ENCODE measurements around the gene ABR. TPM values are rescaled to one million over a fixed set of nuclear protein-coding genes. Genes with fewer than 3 reads are reported as not detected.

Gene ABR
- polyA plus RNA-seq, 1 donor from 2014 or later = 34.5 TPM

DNA sequence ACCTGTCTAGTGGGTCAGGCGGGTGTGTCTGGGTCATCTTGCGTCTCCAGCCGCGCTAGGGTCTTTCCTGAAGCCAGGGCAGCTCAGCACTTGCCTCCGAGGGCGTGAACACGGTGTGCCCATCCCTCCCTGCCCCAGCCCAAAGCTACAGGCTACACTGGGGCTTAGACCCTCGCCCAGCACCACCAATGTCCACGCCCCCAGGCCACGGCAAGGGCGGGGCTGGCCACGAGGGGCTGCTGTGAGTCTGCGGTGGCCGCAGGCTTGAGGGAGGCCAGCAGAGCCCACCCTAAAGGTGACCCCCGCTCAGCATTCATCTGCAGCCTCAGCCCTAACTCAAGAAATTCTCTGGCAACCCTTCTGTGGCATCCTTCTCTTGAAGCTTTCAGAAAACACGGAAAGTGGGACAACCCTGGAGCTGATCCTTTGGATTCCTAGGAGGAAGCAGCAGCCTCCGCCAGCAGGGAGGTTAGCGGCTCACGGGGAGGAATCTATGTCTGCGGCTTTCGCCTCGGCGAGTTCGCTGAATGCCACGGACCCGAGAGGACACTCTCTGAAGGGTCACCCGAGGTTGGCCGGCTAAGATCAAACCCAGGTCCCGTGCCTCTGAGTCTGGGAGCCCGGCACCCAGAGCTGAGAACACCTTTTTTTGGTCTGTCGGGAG lies 141.2 kb downstream of the ABR start (continued):
- TF ChIP-seq, protein P1, sequence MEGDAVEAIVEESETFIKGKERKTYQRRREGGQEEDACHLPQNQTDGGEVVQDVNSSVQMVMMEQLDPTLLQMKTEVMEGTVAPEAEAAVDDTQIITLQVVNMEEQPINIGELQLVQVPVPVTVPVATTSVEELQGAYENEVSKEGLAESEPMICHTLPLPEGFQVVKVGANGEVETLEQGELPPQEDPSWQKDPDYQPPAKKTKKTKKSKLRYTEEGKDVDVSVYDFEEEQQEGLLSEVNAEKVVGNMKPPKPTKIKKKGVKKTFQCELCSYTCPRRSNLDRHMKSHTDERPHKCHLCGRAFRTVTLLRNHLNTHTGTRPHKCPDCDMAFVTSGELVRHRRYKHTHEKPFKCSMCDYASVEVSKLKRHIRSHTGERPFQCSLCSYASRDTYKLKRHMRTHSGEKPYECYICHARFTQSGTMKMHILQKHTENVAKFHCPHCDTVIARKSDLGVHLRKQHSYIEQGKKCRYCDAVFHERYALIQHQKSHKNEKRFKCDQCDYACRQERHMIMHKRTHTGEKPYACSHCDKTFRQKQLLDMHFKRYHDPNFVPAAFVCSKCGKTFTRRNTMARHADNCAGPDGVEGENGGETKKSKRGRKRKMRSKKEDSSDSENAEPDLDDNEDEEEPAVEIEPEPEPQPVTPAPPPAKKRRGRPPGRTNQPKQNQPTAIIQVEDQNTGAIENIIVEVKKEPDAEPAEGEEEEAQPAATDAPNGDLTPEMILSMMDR (IDR thresholded peaks at IDR 0.05; ENCODE audit: poor library complexity, severe bottlenecking) = no peak
- TF ChIP-seq SMC3 (conservative IDR thresholded peaks at IDR 0.05; ENCODE audit: poor library complexity) = no peak

DNA sequence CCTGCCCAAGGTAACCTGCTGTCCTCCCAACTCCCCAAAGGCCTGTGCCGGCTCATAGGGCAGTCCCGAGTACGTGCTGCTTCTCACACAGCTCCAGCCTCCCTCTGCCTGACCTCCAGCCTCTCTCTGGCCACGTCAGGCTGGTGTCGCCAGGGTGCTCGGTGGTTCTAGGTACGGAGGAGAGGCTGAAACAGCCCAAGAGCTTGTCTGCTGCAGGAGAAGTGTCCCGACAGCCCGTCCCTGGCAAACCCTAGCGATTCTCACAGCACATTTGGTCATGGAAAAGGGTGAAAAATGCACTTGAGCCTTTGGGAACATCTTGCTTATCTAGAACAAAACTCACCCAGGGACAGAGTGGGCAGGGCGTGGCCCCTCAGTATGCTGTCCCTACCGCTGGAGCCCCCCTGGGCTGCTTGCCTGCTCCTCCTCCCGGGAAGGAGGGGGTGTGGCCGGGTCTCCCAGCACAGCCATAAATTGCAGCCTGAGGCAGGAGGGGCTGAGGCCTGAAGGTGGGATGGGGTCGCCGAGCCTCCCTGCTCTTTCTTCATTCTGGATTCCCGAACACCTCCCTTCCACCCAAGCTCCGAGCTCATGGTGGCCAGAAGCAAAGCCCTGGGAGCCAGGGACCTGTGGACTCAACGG lies 142.4 kb downstream of the ABR start:
- Histone ChIP-seq H3K9me2 (ENCODE audit: insufficient read depth, low read length) (no peaks in the 10 kb centered on the region), H3K27me3 (ENCODE audit: insufficient read depth, low read depth, low read length) (no peaks in the 10 kb centered on the region), H3K36me3 (ENCODE audit: insufficient read depth, low read length) (peaks cover 1% of the 10 kb centered on the region), H3K4me2 (ENCODE audit: low read length) (no peak overlapping the region), H4K20me1 (ENCODE audit: insufficient read depth) (no peaks in the 10 kb centered on the region), H2AFZ (ENCODE audit: low read depth, low read length) (no peak overlapping the region), H3K4me3 (ENCODE audit: low read length) (no peak overlapping the region), H3K9ac (ENCODE audit: low read length) (no peak overlapping the region), H3F3A (ENCODE audit: insufficient read depth, low read length, poor library complexity, severe bottlenecking) (no peaks in the 10 kb centered on the region), H3K27ac (ENCODE audit: low read length) (no peak overlapping the region), H3K9me3 (ENCODE audit: low read length) (no peaks in the 10 kb centered on the region), H3K79me2 (replicated peaks; ENCODE audit: insufficient read depth, low read length) (no peaks in the 10 kb centered on the region)
- TF ChIP-seq TAF1 (IDR thresholded peaks at IDR 0.05; ENCODE audit: low read depth) (no peak), RAD21 (conservative IDR thresholded peaks at IDR 0.05) (no peak), MXI1 (conservative IDR thresholded peaks at IDR 0.05; ENCODE audit: poor library complexity, severe bottlenecking) (no peak), EZH2 (IDR thresholded peaks at IDR 0.05; ENCODE audit: borderline replicate concordance, insufficient read depth, low read length, poor library complexity, severe bottlenecking) (no peak), POLR2AphosphoS5 (IDR thresholded peaks at IDR 0.05) (no peak), SMC3 (conservative IDR thresholded peaks at IDR 0.05; ENCODE audit: poor library complexity) (no peak), EP300 (conservative IDR thresholded peaks at IDR 0.05; ENCODE audit: poor library complexity, severe bottlenecking) (no peak)
- TF ChIP-seq, protein P2, sequence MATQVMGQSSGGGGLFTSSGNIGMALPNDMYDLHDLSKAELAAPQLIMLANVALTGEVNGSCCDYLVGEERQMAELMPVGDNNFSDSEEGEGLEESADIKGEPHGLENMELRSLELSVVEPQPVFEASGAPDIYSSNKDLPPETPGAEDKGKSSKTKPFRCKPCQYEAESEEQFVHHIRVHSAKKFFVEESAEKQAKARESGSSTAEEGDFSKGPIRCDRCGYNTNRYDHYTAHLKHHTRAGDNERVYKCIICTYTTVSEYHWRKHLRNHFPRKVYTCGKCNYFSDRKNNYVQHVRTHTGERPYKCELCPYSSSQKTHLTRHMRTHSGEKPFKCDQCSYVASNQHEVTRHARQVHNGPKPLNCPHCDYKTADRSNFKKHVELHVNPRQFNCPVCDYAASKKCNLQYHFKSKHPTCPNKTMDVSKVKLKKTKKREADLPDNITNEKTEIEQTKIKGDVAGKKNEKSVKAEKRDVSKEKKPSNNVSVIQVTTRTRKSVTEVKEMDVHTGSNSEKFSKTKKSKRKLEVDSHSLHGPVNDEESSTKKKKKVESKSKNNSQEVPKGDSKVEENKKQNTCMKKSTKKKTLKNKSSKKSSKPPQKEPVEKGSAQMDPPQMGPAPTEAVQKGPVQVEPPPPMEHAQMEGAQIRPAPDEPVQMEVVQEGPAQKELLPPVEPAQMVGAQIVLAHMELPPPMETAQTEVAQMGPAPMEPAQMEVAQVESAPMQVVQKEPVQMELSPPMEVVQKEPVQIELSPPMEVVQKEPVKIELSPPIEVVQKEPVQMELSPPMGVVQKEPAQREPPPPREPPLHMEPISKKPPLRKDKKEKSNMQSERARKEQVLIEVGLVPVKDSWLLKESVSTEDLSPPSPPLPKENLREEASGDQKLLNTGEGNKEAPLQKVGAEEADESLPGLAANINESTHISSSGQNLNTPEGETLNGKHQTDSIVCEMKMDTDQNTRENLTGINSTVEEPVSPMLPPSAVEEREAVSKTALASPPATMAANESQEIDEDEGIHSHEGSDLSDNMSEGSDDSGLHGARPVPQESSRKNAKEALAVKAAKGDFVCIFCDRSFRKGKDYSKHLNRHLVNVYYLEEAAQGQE (IDR thresholded peaks at IDR 0.05; ENCODE audit: borderline replicate concordance) = no peak
- TF ChIP-seq, protein P1 (IDR thresholded peaks at IDR 0.05; ENCODE audit: poor library complexity, severe bottlenecking) = no peak
